ENCODE data around the gene IGSF23. TPM values are rescaled to one million over a fixed set of nuclear protein-coding genes. Genes with fewer than 3 reads are reported as not detected.

Gene IGSF23
- total RNA-seq, 1 donor from 2014 or later, result not detected

DNA sequence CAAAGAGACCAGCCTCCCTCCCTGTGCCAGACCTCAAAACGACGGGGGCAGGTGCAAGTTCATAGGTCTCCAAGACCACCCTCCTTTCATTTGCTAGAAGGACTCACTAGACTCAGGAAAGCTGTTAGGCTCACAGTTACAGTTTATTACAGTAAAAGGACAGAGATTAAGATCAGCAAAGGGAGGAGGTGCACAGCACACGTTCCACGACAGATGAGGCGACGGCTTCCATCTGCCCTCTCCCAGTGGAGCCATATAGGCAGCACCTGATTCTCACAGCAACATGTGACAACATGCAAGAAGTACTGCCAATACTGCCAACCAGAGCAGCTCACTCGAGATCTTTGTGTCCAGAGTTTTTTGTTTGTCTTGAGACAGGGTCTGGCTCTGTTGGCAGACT lies 48.5 kb downstream of the IGSF23 start:
- Mint-ChIP-seq H3K4me3 (no peak overlapping the region), H3K36me3 (peaks cover 28% of the 10 kb centered on the region), H3K27ac (no peak overlapping the region), H3K4me1 (no peaks in the 10 kb centered on the region), H3K27me3 (ENCODE audit: low read depth) (no peaks in the 10 kb centered on the region), H3K9me3 (no peaks in the 10 kb centered on the region)
- no peak for DNase-seq (ENCODE audit: low spot score in 2 of 2, unreplicated experiment in 2 of 2)
- no peak for TF ChIP-seq CTCF (IDR thresholded peaks at IDR 0.05; ENCODE audit: unreplicated experiment)

DNA sequence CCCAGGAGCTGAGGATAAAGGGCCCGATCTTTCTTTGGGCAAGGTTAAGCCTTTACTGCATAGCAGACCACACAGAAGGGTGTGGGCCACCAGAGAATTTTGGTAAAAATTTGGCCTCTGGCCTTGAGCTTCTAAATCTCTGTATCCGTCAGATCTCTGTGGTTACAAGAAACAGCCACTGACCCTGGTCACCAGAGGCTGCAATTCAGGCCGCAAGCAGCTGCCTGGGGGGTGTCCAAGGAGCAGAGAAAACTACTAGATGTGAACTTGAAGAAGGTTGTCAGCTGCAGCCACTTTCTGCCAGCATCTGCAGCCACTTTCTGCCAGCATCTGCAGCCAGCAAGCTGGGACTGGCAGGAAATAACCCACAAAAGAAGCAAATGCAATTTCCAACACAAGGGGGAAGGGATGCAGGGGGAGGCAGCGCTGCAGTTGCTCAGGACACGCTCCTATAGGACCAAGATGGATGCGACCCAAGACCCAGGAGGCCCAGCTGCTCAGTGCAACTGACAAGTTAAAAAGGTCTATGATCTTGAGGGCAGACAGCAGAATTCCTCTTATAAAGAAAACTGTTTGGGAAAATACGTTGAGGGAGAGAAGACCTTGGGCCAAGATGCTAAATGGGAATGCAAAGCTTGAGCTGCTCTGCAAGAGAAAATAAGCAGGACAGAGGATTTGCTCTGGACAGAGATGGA lies 49.5 kb downstream of the IGSF23 start:
- DNase-seq (ENCODE audit: low spot score in 2 of 2, unreplicated experiment in 2 of 2), result no peak
- H3K36me3 Mint-ChIP-seq, result peaks cover 21% of the 10 kb centered on the region
- no peaks in the 10 kb centered on the region for H3K27me3 Mint-ChIP-seq (ENCODE audit: low read depth)
- H3K9me3 Mint-ChIP-seq, result no peaks in the 10 kb centered on the region
- no peak overlapping the region for H3K27ac Mint-ChIP-seq
- no peak for TF ChIP-seq CTCF (IDR thresholded peaks at IDR 0.05; ENCODE audit: unreplicated experiment)
- H3K4me1 Mint-ChIP-seq, result no peaks in the 10 kb centered on the region
- no peak overlapping the region for H3K4me3 Mint-ChIP-seq

DNA sequence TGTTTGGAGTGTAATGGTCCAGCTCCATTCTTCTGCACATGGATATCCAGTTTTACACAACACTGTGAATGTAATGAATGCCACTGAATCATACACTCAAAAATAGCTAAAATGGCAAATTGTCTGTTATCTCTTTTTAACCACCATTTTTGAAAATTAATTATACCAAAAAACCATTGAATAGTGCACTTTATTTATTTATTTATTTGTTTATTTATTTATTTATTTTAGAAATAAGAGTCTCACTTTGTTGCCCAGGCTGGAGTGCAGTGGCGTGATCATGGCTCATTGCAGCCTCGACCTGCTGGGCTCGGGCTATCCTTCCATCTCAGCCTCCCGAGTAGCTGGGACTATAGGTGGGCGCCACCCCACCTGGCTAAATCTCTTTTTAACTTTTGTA lies 50.6 kb downstream of the IGSF23 start:
- no peaks in the 10 kb centered on the region for H3K27me3 Mint-ChIP-seq (ENCODE audit: low read depth)
- H3K27ac Mint-ChIP-seq, result no peak overlapping the region
- no peaks in the 10 kb centered on the region for H3K9me3 Mint-ChIP-seq
- peaks cover 11% of the 10 kb centered on the region for H3K36me3 Mint-ChIP-seq
- DNase-seq (ENCODE audit: low spot score in 2 of 2, unreplicated experiment in 2 of 2), result no peak
- no peak overlapping the region for H3K4me3 Mint-ChIP-seq
- H3K4me1 Mint-ChIP-seq, result no peaks in the 10 kb centered on the region
- no peak for TF ChIP-seq CTCF (IDR thresholded peaks at IDR 0.05; ENCODE audit: unreplicated experiment)

DNA sequence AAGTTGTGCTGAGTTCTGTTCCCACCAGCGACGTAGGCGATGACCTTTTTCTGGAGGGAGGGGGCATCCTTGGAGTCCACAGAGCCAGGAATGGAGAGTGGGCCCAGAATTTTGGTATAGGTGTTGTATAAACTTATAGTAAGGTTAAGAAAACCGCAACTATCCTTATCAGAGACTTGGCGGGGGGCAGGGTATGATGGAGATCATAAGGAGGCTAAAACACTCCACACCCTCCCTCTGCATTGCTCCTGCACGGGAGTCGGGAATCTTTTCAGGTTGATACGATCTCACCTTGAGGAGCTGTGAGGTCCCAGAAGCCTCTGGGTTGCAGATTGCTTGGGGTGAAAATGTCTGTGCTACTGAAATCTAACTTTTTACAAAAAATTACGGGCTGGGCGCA lies 51.6 kb downstream of the IGSF23 start:
- no peak for DNase-seq (ENCODE audit: low spot score in 2 of 2, unreplicated experiment in 2 of 2)
- no peak for TF ChIP-seq CTCF (IDR thresholded peaks at IDR 0.05; ENCODE audit: unreplicated experiment)
- Mint-ChIP-seq H3K4me1 (no peaks in the 10 kb centered on the region), H3K9me3 (no peaks in the 10 kb centered on the region), H3K27me3 (ENCODE audit: low read depth) (no peaks in the 10 kb centered on the region), H3K27ac (no peak overlapping the region), H3K4me3 (no peak overlapping the region), H3K36me3 (peaks cover 11% of the 10 kb centered on the region)

DNA sequence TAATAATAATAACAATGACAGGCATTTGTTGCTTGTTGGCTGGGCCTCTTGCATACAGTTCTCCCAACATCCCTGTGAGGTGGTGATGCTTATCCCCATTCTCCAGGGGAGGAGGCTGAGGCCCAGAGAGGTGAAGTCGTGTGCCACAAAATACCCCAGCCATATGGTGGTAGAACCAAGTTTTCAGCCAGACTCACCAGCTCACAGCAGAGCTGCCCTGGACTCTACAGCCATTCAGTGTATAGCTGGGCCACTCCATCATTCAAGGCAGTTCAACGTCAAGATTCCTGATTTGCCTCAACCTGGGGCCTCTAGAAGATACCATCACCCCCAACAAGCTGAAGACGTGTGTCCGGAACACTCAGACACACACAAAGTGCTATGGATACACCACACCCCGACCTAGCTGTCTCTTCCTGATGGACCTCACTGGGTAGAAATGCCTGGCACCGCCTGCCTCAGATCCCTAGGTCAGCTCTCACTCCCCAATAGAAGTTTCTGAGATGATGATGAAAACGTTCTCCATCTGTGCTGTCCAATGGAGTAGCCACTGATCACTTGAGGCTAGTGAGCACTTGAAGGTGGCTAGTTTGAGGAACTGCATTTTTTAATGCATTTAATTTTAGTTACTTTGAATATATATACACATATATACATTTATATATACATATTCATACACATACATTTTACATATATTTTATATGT lies 53.6 kb downstream of the IGSF23 start:
- TF ChIP-seq CTCF (IDR thresholded peaks at IDR 0.05; ENCODE audit: unreplicated experiment), result no peak
- no peak overlapping the region for H3K4me3 Mint-ChIP-seq
- H3K27me3 Mint-ChIP-seq (ENCODE audit: low read depth), result no peaks in the 10 kb centered on the region
- H3K27ac Mint-ChIP-seq, result no peak overlapping the region
- H3K4me1 Mint-ChIP-seq, result no peaks in the 10 kb centered on the region
- peaks cover 7% of the 10 kb centered on the region for H3K36me3 Mint-ChIP-seq
- no peaks in the 10 kb centered on the region for H3K9me3 Mint-ChIP-seq
- no peak for DNase-seq (ENCODE audit: low spot score in 2 of 2, unreplicated experiment in 2 of 2)

Data from mesothelial cell of epicardium (in vitro differentiated cells).